Measurements from ENCODE around the gene CREB1. TPM values are rescaled to one million over a fixed set of nuclear protein-coding genes. Genes with fewer than 3 reads are reported as not detected.

CREB1 gene
- polyA plus RNA-seq, 4 donors: 60.8 to 82.7 (median 70.0) TPM

GRCh38 chr2:207534417-207534816, 4.7 kb downstream of the CREB1 start:
- no peak for DNase-seq (ENCODE audit: low read depth in 4 of 4, low spot score in 2 of 4)

- no peak for DNase-seq (ENCODE audit: low read depth in 4 of 4, low spot score in 2 of 4)
Measured at GRCh38 chr2:207539470-207539869, 9.7 kb downstream of the CREB1 start.

GRCh38 chr2:207540431-207540830, 10.7 kb downstream of the CREB1 start:
- DNase-seq (ENCODE audit: low read depth in 4 of 4, low spot score in 2 of 4): no peak

GRCh38 chr2:207541933-207542332, 12.2 kb downstream of the CREB1 start:
- no peak for DNase-seq (ENCODE audit: low read depth in 4 of 4, low spot score in 2 of 4)

GRCh38 chr2:207543272-207543671, 13.5 kb downstream of the CREB1 start:
- DNase-seq (ENCODE audit: low read depth in 4 of 4, low spot score in 2 of 4): no peak

- no peak for DNase-seq (ENCODE audit: low read depth in 4 of 4, low spot score in 2 of 4)
Measured at GRCh38 chr2:207546822-207547221, 17.1 kb downstream of the CREB1 start.

- no peak for DNase-seq (ENCODE audit: low read depth in 4 of 4, low spot score in 2 of 4)
Measured at GRCh38 chr2:207549145-207549544, 19.4 kb downstream of the CREB1 start.

GRCh38 chr2:207558079-207558491, 28.3 kb downstream of the CREB1 start:
- no peak for DNase-seq (ENCODE audit: low read depth in 4 of 4, low spot score in 2 of 4)

- no peak for DNase-seq (ENCODE audit: low read depth in 4 of 4, low spot score in 2 of 4)
Measured at GRCh38 chr2:207561386-207562080, 31.8 kb downstream of the CREB1 start.

- DNase-seq (ENCODE audit: low read depth in 4 of 4, low spot score in 2 of 4): no peak
Measured at GRCh38 chr2:207565736-207566500, 36.2 kb downstream of the CREB1 start.

GRCh38 chr2:207567671-207568070, 37.9 kb downstream of the CREB1 start:
- no peak for DNase-seq (ENCODE audit: low read depth in 4 of 4, low spot score in 2 of 4)

GRCh38 chr2:207571370-207571769, 41.6 kb downstream of the CREB1 start:
- no peak for DNase-seq (ENCODE audit: low read depth in 4 of 4, low spot score in 2 of 4)

- DNase-seq (ENCODE audit: low read depth in 4 of 4, low spot score in 2 of 4): no peak
Measured at GRCh38 chr2:207584952-207585351, 55.2 kb downstream of the CREB1 start.

GRCh38 chr2:207587305-207587704, 57.5 kb downstream of the CREB1 start:
- DNase-seq (ENCODE audit: low read depth in 4 of 4, low spot score in 2 of 4): no peak

GRCh38 chr2:207589143-207589542, 59.4 kb downstream of the CREB1 start:
- DNase-seq (ENCODE audit: low read depth in 4 of 4, low spot score in 2 of 4): no peak

GRCh38 chr2:207593277-207593676, 63.5 kb downstream of the CREB1 start:
- DNase-seq (ENCODE audit: low read depth in 4 of 4, low spot score in 2 of 4): no peak

- no peak for DNase-seq (ENCODE audit: low read depth in 4 of 4, low spot score in 2 of 4)
Measured at GRCh38 chr2:207594264-207594663, 64.5 kb downstream of the CREB1 start.

GRCh38 chr2:207594731-207595130, 65.0 kb downstream of the CREB1 start:
- no peak for DNase-seq (ENCODE audit: low read depth in 4 of 4, low spot score in 2 of 4)

GRCh38 chr2:207599636-207600035, 69.9 kb downstream of the CREB1 start:
- DNase-seq (ENCODE audit: low read depth in 4 of 4, low spot score in 2 of 4): no peak

- DNase-seq (ENCODE audit: low read depth in 4 of 4, low spot score in 2 of 4): no peak
Measured at GRCh38 chr2:207600231-207600630, 70.5 kb downstream of the CREB1 start.

- no peak for DNase-seq (ENCODE audit: low read depth in 4 of 4, low spot score in 2 of 4)
Measured at GRCh38 chr2:207601774-207602173, 72.0 kb downstream of the CREB1 start.

GRCh38 chr2:207603486-207603885, 73.7 kb downstream of the CREB1 start:
- DNase-seq (ENCODE audit: low read depth in 4 of 4, low spot score in 2 of 4): no peak

Data from left renal cortex interstitium (tissue), 4 donors.